OCI-M2 (cell line): ENCODE results near the gene CDK5R2.
"Not testable (repeated sequence)": the region's sequence is repeated elsewhere in the genome, so short reads cannot be mapped to it uniquely, and the experiment has no call there.

Experiments used
- DNase-seq: peaks from one replicate; lab custom pipeline; 2025; ENCODE audit not compliant: unreplicated experiment; lab: John Stamatoyannopoulos, UW

The CDK5R2 gene

GRCh38 chr2:218959141-218959731 is at the start of gene CDK5R2:
CDK5R2 (plus strand) TSS chr2:218959666; CDS start chr2:218959821, 155 bp downstream.
- DNase-seq: no peak

GRCh38 chr2:218910741-218911140 is 48.7 kb upstream of the CDK5R2 start:
- no peak for DNase-seq

GRCh38 chr2:218920504-218920903 is 39.0 kb upstream of the CDK5R2 start:
- DNase-seq: no peak

- no peak for DNase-seq
Observed at GRCh38 chr2:218924757-218925156, 34.7 kb upstream of the CDK5R2 start.

GRCh38 chr2:218925434-218925833 is 34.0 kb upstream of the CDK5R2 start:
- no peak for DNase-seq

- DNase-seq: no peak
Observed at GRCh38 chr2:218927422-218927821, 32.0 kb upstream of the CDK5R2 start.

GRCh38 chr2:218927876-218928275 is 31.6 kb upstream of the CDK5R2 start:
- no peak for DNase-seq

GRCh38 chr2:218930488-218930887 is 29.0 kb upstream of the CDK5R2 start:
- DNase-seq: not testable (repeated sequence)

GRCh38 chr2:218931751-218932150 is 27.7 kb upstream of the CDK5R2 start:
- not testable (repeated sequence) for DNase-seq

- DNase-seq: peak; percentile 14
Observed at GRCh38 chr2:218944759-218945404, 14.6 kb upstream of the CDK5R2 start.

GRCh38 chr2:218946621-218947020 is 12.8 kb upstream of the CDK5R2 start:
- DNase-seq: no peak

- DNase-seq: no peak
Observed at GRCh38 chr2:218952160-218952559, 7.3 kb upstream of the CDK5R2 start.

GRCh38 chr2:218953366-218953954 is 6.0 kb upstream of the CDK5R2 start:
- DNase-seq: no peak

- DNase-seq: no peak
Observed at GRCh38 chr2:218954541-218955300, 4.7 kb upstream of the CDK5R2 start.

- no peak for DNase-seq
Observed at GRCh38 chr2:218956039-218956438, 3.4 kb upstream of the CDK5R2 start.

GRCh38 chr2:218957671-218958070 is 1.8 kb upstream of the CDK5R2 start:
- no peak for DNase-seq

- DNase-seq: no peak
Observed at GRCh38 chr2:218958276-218958675, 1.2 kb upstream of the CDK5R2 start.

GRCh38 chr2:218959761-218960308 is 369 bp downstream of the CDK5R2 start:
- no peak for DNase-seq

GRCh38 chr2:218960309-218961165 is 1.1 kb downstream of the CDK5R2 start:
- DNase-seq: no peak

GRCh38 chr2:218961229-218961628 is 1.8 kb downstream of the CDK5R2 start:
- no peak for DNase-seq
